SU-DHL-6 (cell line): ENCODE data around the gene CRY2.

Source experiments
- CTCF ChIP-seq: fragments of 200-600 bp; sonication (generic); IDR thresholded peaks from one replicate; pipeline ENCODE4 v1.5.1; 2017; ENCODE audit warnings: antibody characterized with exemption, mild to moderate bottlenecking, low read length, moderate library complexity; ENCODE audit not compliant: insufficient read depth, poor library complexity, severe bottlenecking
- EZH2phosphoT487 ChIP-seq: fragments of 200-600 bp; sonication (generic), shearing (Covaris generic); conservative IDR thresholded peaks from 2 replicates; pipeline ENCODE4 v1.6.1; 2018; ENCODE audit warnings: mild to moderate bottlenecking, antibody characterized with exemption, low read length, moderate library complexity, mixed read lengths

- TF ChIP-seq CTCF (no peak), EZH2phosphoT487 (no peak)
Observed at GRCh38 chr11:45869551-45869950, 22.3 kb downstream of the CRY2 start.
